H1 (cell line): ENCODE measurements around the gene FBXO8. TPM values are rescaled to one million over a fixed set of nuclear protein-coding genes. Genes with fewer than 3 reads are reported as not detected.

Experiments
- BCL11A ChIP-seq, 2 experiments: IDR thresholded peaks; one replicate each; pipeline ENCODE4 v1.6.1; 2011; ENCODE audit warnings: low read depth in 2 of 2, low read length in 2 of 2, mild to moderate bottlenecking in 2 of 2
- EZH2 ChIP-seq: fragments of 200-600 bp; sonication (generic); IDR thresholded peaks from 2 replicates; pipeline ENCODE4 v1.7.1; 2012; ENCODE audit warnings: low read depth, mild to moderate bottlenecking, moderate library complexity, low read length, inconsistent platforms; ENCODE audit not compliant: severe bottlenecking
- KDM1A ChIP-seq: fragments of 200-600, 300-600 bp; sonication (generic); IDR thresholded peaks from 2 replicates; pipeline ENCODE4 v1.7.1; 2016; ENCODE audit warnings: mild to moderate bottlenecking, low read length, borderline replicate concordance
- KDM4A ChIP-seq: IDR thresholded peaks from one replicate; pipeline ENCODE4 v1.7.1; 2012; ENCODE audit warnings: low read depth, mild to moderate bottlenecking, moderate library complexity, low read length, inconsistent platforms; ENCODE audit not compliant: severe bottlenecking
- MAX ChIP-seq: IDR thresholded peaks from 2 replicates; pipeline ENCODE4 v1.6.1; 2012; ENCODE audit warnings: inconsistent platforms
- RXRA ChIP-seq: IDR thresholded peaks from 2 replicates; pipeline ENCODE4 v1.6.1; 2011; ENCODE audit warnings: low read depth, mild to moderate bottlenecking, low read length, moderate library complexity; ENCODE audit not compliant: insufficient read depth
- SIN3A ChIP-seq, 2 experiments: IDR thresholded peaks in 1 of 2; conservative IDR thresholded peaks in 1 of 2; 2 replicates each; pipeline ENCODE4 v1.6.1; 2011 to 2012; ENCODE audit warnings: low read length in 2 of 2, improper control_type of control experiment in 1 of 2, low read depth in 1 of 2, mild to moderate bottlenecking in 1 of 2
- SUZ12 ChIP-seq: fragments of 200-600 bp; sonication (generic); IDR thresholded peaks from 2 replicates; pipeline ENCODE4 v1.6.1; 2012; ENCODE audit warnings: mild to moderate bottlenecking, inconsistent platforms, low read length, moderate library complexity, mixed read lengths
- polyA plus RNA-seq, 7 experiments: library from polyadenylated mRNA; depleted of rRNA in 3 of 7; stranded (reverse) in 5 of 7; unstranded in 2 of 7; fragments of >200 nt in 5 of 7; fragments of 200-250 nt in 2 of 7; gene quantifications; 1 replicate in 5 of 7; 2 replicates in 1 of 7; 4 replicates in 1 of 7; pipeline versions ENCODE4 v1.2.1 to v1.2.3, GENCODE V29; 2011 to 2013; ENCODE audit warnings: missing spikeins in 2 of 7, mixed read lengths in 2 of 7
- total RNA-seq: library from RNA; stranded (reverse); fragmentation: NEBNext Ultra II Directional; extraction: Animal tissue kit (Norgen Biotek cat#: 25700); gene quantifications from 2 replicates; pipeline ENCODE4 v1.2.1, GENCODE V29; 2021

FBXO8 gene
- total and polyA plus RNA-seq, 2 of the 8 experiments (the other 6 are each of a cell fraction or from before 2014, with no cell fraction given): 5.1 to 7.5 TPM

- TF ChIP-seq EZH2 (peak; percentile 96), KDM1A (no peak), BCL11A (IDR thresholded peaks at IDR 0.05; ENCODE audit: low read depth in 2 of 2, low read length in 2 of 2) (no peak), SIN3A (conservative IDR thresholded peaks at IDR 0.05 in 1 of 2, IDR thresholded peaks at IDR 0.05 in 1 of 2; ENCODE audit: low read depth in 1 of 2, low read length in 2 of 2) (no peak), MAX (no peak), RXRA (no peak), SUZ12 (peak; percentile 98), KDM4A (peak; percentile 39)
Measured at GRCh38 chr4:174214101-174214878, 69.2 kb downstream of the FBXO8 start (continued).
